Fibroblast of villous mesenchyme (primary cell): ENCODE data around the gene GLG1. TPM values are rescaled to one million over a fixed set of nuclear protein-coding genes. Genes with fewer than 3 reads are reported as not detected.

Source experiments
- DNase-seq: peaks from one replicate; pipeline ENCODE4 v3.0.0-alpha.2; 2010; ENCODE audit warnings: low read depth
- H3K4me3 ChIP-seq: 2 replicates; pipeline ENCODE4 v1.5.1; 2011; ENCODE audit warnings: low read depth, mild to moderate bottlenecking, low read length
- total RNA-seq: library from RNA; depleted of rRNA; stranded (reverse); fragments of >200 nt; gene quantifications from 2 replicates; pipeline ENCODE4 v1.2.3, GENCODE V29; 2012
- TF ChIP-seq, protein P1 (sequence below): IDR thresholded peaks from 2 replicates; pipeline ENCODE4 v1.5.1; 2012; ENCODE audit warnings: low read depth, mild to moderate bottlenecking, low read length; ENCODE audit not compliant: insufficient read depth

Gene GLG1
- total RNA-seq, 1 donor: 158 TPM

DNA sequence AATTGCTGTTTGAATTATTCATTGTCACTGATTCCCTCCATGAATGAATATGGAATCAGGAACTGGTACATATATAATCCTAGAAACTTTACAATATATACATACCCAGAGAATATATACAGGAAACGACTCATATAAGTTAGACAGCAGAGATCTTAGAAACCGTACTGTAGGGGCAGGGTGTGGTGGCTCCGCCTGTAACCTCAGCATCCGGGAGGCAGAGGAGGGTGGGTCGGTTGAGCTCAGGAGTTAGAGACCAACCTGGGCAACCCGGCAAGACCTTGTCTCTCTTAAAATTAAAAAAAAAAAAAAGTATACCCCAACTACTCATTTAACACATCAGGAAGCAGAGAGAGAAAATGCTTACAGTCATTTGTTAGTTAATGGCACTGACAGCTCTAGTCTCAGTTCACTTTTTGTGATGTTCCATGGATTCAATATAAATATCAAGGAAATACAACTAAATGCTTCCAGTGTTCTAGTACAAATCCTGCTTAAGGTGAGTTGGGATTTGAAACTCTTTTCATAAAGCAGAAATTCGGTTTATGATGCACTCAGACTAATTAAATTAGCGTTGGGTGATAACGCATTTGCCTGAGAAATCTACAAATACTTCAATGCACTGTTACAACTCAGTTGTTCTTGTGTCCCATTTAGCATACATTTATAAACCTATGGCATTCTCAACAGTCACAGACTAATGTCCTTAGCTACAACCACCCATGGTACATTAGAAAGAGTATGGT, 5.6 kb downstream of the GLG1 start:
- DNase-seq: no peak
- H3K4me3 ChIP-seq: no peak overlapping the region
- TF ChIP-seq, protein P1, sequence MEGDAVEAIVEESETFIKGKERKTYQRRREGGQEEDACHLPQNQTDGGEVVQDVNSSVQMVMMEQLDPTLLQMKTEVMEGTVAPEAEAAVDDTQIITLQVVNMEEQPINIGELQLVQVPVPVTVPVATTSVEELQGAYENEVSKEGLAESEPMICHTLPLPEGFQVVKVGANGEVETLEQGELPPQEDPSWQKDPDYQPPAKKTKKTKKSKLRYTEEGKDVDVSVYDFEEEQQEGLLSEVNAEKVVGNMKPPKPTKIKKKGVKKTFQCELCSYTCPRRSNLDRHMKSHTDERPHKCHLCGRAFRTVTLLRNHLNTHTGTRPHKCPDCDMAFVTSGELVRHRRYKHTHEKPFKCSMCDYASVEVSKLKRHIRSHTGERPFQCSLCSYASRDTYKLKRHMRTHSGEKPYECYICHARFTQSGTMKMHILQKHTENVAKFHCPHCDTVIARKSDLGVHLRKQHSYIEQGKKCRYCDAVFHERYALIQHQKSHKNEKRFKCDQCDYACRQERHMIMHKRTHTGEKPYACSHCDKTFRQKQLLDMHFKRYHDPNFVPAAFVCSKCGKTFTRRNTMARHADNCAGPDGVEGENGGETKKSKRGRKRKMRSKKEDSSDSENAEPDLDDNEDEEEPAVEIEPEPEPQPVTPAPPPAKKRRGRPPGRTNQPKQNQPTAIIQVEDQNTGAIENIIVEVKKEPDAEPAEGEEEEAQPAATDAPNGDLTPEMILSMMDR: no peak

DNA sequence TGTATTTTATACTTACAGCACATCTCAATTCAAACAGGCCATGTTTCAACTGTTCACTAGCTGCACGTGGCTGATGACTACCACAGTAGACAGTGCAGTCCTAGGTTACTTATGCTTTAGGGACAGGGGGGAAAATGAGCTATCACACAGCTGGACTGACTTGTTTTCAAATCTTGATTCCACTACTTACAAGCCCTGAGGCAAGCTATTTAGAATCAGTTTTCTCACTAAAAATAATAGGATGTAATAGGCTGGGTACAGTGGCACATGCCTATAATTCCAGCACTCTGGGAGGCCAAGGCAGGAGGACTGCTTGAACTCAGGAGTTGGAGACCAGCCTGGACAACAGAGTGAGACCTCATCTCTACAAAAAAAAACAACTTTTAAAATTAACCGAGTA, 10.3 kb downstream of the GLG1 start:
- no peak for DNase-seq
- TF ChIP-seq, protein P1: no peak
- no peak overlapping the region for H3K4me3 ChIP-seq

DNA sequence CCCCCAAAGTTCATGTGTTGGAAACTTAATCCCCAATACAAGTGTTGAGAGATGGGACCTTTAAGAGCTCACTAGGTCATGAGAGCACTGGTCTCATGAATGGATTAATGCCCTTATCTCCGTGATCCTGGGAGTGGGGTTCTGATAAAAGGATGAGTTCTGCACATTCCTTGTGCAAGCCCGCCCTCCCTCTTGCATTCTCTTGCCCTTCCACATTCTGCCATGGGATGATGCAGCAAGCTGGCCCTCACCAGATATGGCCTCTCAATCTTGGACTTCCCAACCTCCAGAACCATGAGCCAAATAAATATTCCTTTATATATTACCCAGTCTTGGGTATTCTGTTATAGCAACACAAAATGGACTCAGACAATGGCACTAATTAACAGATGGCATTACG, 14.1 kb downstream of the GLG1 start:
- no peak for DNase-seq
- TF ChIP-seq, protein P1: no peak
- H3K4me3 ChIP-seq: no peak overlapping the region

DNA sequence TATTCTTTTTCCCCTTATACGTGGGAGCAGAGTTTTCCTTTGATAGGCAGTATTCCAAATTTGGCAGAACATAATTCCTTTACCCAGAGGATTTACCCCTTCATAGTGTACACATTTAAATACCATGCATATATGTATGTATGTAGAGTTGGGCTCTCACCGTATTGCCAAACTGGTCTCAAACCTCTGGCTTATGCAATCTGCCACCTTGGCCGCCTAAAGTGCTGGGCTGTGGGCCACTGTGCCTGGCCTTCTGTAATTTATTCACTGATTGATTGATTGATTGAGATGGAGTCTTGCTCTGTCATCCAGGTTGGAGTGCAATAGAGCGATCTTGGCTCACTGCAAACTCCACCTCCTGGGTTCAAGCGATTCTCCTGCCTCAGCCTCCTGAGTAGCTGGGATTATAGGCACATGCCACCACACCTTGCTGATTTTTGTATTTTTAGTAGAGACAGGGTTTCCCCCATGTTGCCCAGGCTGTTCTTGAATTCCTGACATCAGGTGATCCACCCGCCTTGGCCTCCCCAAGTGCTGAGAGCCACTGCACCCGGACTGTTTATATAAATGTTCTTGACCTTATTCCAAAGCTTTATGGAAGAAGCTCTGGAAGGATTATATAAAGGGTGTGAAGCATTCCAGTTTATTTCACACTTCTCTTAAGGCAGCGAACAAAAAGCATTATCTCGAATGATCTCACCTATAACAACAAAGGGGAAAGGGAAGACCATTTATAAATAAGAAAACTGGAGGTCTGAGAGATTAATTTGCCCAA, 14.9 kb downstream of the GLG1 start:
- TF ChIP-seq, protein P1: no peak
- DNase-seq: no peak
- no peak overlapping the region for H3K4me3 ChIP-seq

DNA sequence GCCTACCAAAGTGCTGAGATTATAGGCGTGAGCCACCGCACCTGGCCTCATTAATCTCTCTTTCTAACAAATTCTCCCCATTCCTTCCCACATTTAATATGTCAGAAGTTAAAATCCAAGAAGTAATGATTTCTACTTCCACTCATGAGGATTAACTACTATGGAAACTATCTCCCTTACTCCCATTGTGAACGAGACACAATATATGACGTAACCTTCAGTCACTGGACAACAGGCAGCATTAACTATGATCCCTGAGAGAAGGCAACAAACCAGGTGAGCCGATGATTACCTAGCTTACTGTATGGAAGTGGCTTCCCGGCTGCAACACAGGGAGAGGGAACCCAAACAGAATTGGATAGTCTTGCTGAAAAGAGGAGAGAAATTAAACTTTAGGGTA, 20.0 kb downstream of the GLG1 start:
- H3K4me3 ChIP-seq: no peak overlapping the region
- TF ChIP-seq, protein P1: no peak
- DNase-seq: no peak

DNA sequence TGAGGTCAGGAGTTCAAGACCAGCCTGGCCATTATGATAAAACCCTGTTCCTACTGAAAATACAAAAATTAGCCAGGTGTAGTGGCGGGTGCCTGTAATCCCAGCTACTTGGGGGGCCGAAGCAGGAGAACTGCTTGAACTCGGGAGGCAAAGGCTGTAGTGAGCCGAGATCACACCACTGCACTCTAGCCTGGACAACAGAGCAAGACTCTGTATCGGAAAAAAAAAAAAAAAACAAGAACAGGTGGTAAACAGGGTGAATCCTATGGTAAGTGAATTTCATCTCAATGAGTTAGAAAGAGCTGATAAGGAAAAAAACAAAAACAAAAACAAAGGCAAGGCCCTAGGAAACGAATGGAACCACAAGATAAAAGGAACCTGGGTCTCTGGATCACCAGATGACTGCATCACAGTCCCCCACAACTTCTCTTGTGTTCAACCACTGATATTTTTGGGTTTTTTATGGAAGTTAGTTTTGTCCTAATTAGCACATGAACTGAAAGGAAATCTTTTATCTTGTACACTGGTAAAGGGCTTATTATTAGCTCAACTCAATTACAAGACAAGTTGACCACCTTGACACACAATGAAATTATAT, 21.0 kb downstream of the GLG1 start:
- no peak for DNase-seq
- TF ChIP-seq, protein P1: no peak
- no peak overlapping the region for H3K4me3 ChIP-seq
